Fibroblast of skin of left biceps (primary cell): ENCODE measurements around the gene CDKN1C.
A peak's percentile ranks its signal among the peaks of the same experiment; 100 is the strongest.

ENCODE experiments used
- DNase-seq, 2 experiments: peaks; one replicate each; pipeline ENCODE4 v3.0.0-alpha.2; 2013; ENCODE audit warnings: low read depth in 2 of 2

Gene CDKN1C

GRCh38 chr11:2890466-2891294, 5.1 kb upstream of the CDKN1C start:
- no peak for DNase-seq

DNA sequence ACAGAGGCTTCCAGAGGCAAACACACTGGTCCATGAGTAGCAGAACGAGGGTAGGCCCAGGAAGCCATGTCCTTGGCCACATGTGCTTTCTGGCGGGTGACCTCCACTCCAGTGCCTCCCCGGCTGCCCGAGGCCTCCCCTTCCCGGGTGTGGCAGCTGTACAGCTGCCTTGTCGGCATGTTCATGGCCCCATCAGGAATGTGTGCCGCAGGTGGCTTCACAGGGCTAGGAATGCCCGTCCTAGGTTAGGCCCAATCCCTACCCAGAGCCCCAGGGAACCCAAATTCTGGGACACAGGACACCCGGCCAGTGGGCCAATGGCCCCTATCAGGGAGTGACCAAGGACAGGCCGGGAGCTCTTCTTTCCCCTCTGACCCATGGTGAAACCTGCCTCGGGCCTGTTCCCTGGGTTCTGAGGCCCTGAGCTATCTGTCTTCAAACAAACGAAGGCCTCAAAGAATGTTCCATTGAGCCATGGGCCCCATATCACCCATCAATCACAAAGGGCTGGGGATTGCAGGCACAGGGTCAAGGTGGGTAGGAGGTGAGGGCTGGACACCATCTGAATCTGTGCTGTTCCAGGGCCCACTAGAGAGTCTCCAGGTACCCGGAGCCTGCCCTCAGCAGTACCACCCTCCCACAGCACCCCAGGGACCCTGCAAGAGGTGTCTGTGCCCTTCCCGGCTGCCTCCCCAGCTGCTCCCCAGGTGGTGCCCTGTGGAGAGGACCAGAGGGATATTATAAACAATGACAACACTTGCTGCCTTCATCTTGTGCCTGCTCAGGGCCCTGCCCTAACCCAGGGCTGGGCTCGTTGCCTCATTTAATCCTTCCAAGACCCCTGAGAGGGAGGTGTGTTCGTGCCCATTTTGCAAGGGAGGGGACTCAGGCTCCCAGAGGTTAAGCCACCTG, 4.0 kb upstream of the CDKN1C start:
- DNase-seq, result no peak

- DNase-seq, result peak; percentile 53 to 54
Observed at GRCh38 chr11:2888266-2888968, 2.8 kb upstream of the CDKN1C start.

DNA sequence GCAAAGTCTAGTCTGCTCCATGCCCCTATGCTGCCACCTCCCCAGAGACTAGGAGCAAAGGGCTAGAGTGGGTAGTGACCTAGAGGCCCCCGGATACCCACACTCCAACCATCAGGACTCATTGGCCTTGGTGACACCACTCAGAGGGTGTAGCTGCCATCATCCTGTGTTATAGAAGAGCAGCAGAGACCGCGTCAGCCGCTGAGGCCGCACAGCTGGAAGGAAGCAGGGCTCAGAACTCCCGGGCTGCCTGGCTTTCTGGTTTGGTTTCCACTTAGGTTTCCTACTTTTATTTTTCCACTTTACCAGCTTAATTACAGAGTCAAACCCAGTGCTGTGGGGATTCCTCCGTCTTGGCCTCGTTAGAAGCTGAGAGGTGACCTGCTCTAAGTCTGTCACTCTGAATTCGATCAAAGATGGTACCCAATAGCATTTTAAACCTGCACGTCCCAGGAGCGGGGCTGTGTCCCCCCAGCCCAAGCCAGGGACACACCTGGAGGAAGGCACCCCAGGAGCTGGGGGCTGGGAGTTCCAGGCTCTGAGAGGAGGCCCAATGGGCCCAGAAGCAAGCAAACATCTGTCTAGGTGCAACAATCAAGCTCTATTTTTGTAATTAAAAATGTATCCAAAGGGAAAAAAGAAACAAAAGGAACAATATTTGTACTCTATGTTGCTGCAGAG, 2.1 kb upstream of the CDKN1C start:
- DNase-seq, result no peak

- no peak for DNase-seq
Observed at GRCh38 chr11:2886936-2887335, 1.4 kb upstream of the CDKN1C start.

GRCh38 chr11:2886191-2886894, 768 bp upstream of the CDKN1C start:
- DNase-seq, result no peak

GRCh38 chr11:2885017-2885677, 428 bp downstream of the CDKN1C start:
- DNase-seq, result no peak

GRCh38 chr11:2883979-2884815, 1.4 kb downstream of the CDKN1C start:
- no peak for DNase-seq

GRCh38 chr11:2883640-2883978, 2.0 kb downstream of the CDKN1C start:
- no peak for DNase-seq

DNA sequence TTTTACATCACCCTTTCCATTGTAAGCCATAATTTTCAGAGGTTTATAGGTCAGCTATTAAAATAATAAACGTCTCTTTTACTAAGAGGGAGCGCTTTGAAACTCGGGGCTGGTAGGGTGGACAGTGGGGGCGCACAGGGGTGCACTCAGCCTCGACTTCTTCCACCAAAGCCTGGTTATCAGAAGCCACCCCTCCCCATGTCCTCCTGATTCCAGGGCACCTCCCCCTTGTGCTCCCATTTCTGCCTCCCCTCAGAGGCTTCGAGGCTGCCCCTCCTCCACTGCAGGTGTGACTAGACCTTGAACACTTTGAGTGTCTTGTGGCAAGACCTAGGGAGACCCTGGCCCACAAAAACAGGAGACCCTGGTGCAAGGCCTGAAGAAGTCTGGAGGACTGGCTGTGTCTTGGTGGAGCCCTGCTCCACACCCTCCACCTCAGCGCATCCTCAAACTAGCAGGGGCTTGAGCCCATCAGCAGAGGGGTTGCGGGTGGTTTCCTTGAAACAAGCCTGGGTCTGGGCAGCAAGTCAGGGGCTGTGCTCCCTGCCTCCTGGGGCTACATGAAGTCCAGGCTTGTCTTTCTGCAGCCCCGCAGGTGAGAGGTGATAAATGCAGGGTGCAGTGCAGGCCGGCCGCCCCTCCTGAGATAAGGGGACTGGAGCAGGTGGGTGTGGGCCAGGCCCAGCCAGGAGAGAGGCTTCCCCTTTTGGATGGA, 3.0 kb downstream of the CDKN1C start:
- no peak for DNase-seq

GRCh38 chr11:2881981-2882375, 3.6 kb downstream of the CDKN1C start:
- DNase-seq, result no peak

DNA sequence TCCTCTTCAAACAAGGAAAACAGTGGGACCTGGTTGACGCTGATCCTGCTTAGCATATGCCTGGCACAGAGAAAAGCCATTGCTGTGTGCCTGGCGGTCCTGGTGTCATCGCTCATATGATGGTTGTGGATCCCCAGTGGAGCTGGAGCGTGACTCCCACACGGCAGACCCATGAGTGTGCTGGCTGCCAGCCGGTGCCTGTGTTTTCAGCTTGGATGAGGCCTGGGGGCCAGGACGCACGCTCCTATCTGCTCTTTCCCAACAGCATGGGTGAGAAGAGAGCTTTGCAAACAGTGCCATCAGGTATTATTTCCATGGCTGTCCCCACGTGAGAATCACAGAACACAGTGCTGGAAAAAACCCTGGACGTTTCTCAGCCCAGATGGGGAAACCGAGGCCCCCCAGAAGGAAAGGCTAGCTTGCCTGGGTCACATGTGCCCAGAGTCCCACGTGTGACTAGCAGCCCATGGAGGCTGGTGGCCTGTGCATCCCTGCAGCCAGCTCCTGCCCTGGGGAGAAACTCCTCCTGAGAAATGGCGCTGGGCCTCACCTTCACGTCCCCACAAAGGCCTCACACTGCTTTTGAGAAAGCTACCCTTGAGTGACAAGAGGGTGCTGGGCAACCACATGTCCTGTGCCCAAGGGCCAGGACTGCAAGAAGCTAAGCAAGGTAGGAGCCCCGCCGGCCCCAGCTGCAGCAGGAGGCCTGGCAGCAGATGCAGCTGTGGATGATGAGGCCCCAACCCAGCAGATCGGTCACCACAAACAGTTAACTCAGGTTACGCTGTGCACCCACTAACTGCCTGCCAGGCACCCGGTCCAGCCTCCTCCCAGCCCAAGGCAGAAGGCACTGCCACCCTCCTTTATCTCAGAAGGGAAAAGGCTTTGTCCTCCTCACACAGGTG, 4.2 kb downstream of the CDKN1C start:
- DNase-seq, result no peak

GRCh38 chr11:2880646-2881045, 4.9 kb downstream of the CDKN1C start:
- DNase-seq, result no peak

DNA sequence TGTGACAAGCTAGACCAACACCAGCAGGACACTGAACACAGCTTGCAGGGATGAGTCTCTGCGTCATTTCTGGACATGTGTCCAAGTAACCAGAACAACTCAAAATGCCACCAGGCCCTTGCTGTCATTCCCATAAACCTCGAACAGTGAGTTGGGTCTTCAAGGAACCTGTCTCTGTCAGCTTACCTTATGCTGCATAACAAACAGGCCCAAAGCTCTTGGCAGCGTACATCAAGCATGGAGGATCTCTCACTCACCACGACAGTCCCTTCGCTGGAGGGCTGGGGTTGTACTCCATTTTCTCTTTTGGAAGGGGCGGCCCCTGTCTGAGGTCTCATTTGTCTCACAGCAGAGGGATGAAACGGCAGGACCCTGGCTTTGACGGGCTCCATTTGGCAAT, 6.8 kb downstream of the CDKN1C start:
- DNase-seq, result no peak

GRCh38 chr11:2877474-2877873, 8.1 kb downstream of the CDKN1C start:
- no peak for DNase-seq

DNA sequence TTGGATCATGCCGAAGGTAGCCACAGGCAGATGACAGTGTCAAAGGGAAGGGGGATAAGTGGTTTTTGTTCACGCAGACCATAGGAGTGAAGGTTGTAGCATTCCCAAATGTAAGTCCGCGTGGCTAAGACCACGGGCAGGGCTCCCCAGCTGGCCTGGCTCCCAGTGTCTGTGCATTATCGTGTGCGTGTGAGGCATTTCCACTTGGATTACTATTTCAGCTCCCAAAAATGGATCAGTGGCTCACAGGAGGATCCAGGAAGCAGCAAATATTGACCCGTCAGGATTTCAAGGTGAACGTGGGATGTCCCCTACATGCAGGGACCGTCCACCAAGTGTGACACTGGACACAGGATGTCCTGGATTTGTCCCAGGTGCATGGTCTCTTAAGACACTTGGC, 10.6 kb downstream of the CDKN1C start:
- DNase-seq, result no peak

DNA sequence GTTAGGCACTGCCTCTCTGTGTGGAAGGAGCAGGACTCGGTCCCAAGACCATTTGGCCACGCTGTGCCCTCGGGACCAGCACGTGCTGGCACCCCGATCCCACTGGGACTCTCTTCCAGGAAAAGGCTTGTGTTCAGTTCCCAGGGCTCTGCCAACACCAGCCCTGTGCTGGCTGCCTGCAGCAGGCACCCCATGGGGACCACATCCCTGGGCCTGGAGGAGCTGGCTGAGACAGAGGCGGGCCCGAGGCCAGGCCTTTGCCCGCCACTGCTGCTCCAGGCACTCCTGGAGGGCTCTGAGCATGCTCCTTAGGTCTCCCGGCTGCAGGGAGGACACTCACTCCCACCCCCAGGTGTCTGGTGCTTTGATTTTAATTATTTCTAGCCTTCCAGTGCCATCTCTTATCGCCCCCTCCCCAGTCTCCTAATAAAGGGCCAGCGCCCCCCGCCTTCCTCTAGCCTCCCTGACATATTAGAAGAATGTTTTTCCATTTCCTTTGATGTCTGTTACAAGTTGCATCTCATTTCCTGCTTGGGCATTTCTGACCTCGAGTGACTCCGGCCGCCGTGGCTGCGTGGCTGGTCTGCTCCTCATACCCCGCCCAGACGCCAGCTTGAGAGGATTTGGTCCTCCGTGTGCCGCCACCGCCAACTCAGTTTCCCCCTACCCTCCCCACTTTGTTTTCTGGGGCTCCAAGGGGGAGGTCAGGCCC, 14.4 kb downstream of the CDKN1C start:
- no peak for DNase-seq
